ENCODE data around the gene TP53TG5.
"Not testable (repeated sequence)": the region's sequence is repeated elsewhere in the genome, so short reads cannot be mapped to it uniquely, and the experiment has no call there.

The TP53TG5 gene

DNA sequence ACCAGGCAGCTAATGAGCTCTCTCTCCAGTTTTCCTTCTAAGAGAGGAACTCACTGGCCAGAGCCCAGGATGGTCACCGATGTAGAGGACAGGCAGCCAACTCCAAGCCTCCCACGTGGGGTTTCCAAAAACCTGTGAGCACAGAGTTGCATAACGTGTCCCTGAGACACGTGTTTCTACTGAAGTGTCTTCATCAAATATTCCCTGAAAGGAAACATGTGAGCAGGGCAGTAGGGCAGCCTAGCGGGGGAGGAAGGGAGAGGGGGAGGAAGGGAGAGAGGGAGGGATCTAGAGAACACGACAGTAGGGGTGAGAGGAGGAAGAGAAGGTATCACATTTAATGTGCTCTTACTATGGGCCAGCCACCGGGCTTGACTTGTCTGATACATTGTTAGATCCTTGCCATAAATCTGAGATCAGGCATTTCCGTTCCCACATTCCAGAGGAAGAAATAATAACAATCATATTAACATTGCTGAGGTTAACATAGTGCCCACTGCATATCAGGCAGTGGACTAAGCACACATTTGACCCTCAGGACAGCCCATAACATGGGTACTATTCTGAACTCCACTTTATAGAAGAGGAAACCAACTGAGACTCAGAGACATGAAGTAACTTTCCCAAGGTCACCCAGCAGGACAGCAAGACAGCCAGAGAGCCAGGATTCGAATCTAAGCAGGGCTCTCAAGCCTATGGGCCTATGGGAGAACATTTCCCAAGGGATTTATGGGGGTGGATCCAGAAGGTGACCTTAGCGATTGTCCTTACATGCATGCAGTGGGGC lies 19.6 kb downstream of the TP53TG5 start:
- TF ChIP-seq, protein P1, sequence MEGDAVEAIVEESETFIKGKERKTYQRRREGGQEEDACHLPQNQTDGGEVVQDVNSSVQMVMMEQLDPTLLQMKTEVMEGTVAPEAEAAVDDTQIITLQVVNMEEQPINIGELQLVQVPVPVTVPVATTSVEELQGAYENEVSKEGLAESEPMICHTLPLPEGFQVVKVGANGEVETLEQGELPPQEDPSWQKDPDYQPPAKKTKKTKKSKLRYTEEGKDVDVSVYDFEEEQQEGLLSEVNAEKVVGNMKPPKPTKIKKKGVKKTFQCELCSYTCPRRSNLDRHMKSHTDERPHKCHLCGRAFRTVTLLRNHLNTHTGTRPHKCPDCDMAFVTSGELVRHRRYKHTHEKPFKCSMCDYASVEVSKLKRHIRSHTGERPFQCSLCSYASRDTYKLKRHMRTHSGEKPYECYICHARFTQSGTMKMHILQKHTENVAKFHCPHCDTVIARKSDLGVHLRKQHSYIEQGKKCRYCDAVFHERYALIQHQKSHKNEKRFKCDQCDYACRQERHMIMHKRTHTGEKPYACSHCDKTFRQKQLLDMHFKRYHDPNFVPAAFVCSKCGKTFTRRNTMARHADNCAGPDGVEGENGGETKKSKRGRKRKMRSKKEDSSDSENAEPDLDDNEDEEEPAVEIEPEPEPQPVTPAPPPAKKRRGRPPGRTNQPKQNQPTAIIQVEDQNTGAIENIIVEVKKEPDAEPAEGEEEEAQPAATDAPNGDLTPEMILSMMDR (IDR thresholded peaks at IDR 0.05; ENCODE audit: low read depth, low read length), result no peak
- H3K4me3 ChIP-seq (ENCODE audit: low read depth, low read length), result no peak overlapping the region

DNA sequence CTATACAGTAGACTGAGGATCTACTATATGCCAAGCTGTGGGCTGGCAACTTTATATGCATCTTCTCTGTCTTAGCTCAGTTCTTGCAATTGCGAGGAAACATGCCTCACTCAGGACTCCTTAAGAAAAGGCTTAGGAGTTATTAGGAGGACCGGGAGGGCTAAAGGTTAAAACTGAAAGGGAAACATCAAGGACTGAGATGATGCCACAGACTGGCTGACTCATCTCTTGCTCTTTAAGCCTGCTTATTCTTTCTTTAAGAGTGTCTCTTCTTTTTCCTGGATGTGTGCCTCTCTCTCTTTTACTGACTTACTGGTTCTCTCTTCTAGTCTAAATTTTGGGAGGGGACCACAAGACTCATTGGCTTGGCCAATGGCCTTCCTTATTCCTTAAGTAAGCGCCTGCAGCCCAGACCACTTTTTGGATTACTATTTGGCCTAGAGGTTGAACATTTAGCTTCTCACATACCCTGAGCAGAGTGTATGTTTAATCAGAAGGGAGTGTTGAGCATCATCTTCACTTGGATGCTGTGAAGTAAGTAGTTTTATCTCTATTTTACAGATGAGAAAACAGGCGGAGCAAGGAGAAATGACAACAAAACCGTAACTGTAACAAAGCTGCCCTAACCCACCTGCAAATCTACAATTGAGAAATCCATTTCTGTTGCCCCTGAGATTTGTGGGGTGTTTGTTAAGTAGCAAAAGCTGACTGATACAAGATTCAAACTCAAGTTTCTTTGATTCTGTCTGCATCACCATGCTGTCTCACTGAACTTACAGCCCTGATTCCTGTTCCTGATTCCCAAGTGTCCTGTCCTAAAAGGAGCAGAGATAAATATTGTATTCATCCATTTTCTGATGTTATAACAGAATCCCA lies 22.7 kb downstream of the TP53TG5 start:
- TF ChIP-seq, protein P1 (IDR thresholded peaks at IDR 0.05; ENCODE audit: low read depth, low read length), result no peak
- H3K4me3 ChIP-seq (ENCODE audit: low read depth, low read length), result no peak overlapping the region

DNA sequence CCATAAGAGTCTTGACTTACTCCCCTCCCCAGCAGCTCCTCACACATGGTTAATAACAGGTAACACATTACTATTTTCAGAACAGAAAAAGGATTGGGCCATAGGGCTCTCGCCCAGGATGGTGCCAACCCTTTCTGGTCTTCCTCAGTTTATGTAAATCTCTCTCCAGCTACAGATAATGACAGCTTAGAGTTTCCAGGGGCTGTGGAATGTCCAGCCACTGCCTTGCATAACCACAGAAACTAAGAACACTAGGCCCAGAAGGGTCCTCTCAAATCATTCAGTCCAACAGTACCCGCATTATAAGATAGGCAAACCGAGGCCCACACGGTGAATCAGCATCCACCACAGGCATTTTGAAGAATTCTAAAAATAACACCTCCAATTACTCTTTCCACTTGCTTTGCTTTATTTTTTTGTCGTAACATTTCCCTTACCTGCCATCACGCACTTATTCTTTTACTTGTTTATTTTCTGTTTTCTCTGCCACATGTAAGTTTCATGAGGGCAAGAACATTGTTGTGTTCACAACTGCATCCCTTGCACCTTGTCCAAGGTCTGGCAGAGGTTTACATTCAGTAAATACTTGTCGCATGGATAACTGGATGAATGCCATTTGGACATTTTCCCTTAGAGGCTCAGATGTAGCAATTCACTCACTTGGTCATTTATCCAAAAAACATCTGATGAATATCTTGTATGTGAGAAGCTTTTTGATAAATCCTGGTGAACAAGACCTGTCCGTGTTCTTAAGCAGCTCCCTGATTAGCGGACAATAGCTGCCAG lies 23.5 kb downstream of the TP53TG5 start:
- TF ChIP-seq, protein P1 (IDR thresholded peaks at IDR 0.05; ENCODE audit: low read depth, low read length), result no peak
- H3K4me3 ChIP-seq (ENCODE audit: low read depth, low read length), result no peak overlapping the region

DNA sequence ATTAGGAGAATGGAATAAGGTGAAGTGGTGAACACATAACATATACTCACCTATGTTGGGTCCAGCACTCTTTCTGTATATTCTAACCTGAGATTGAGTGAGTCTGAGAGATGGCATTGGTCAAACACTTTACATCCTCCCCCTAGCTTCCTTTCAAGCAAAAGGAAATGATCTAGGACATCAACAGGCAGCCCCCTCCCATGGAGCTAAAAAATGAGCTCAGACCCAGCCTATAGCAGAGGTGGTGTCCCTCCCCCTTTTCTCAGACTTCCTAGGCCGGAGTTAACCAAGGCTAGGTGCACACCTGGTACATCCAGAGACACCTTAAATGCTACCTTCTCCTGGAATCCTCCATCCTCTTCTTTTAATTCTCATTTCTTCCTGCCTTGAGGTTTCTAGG lies 24.4 kb downstream of the TP53TG5 start:
- H3K4me3 ChIP-seq (ENCODE audit: low read depth, low read length), result no peak overlapping the region
- TF ChIP-seq, protein P1 (IDR thresholded peaks at IDR 0.05; ENCODE audit: low read depth, low read length), result no peak

DNA sequence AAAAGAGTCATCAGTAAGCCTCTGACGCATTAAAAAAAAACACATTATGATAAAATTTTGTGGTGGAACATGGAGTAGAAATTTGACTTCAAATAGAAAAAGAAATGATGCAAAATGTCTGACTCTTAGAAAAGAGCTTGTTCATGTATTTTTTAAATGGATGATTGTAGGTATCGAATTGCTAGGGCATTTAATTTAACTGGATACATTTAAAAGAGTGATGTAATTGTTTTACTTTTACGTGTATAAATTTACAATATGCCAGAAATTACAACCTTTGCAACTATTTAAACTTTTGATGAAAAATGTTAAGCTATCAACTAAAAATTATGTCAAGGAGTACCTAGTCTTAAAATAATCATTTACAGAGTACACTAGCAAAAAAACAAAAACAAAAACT lies 25.4 kb downstream of the TP53TG5 start:
- TF ChIP-seq, protein P1 (IDR thresholded peaks at IDR 0.05; ENCODE audit: low read depth, low read length), result no peak
- H3K4me3 ChIP-seq (ENCODE audit: low read depth, low read length), result no peak overlapping the region

DNA sequence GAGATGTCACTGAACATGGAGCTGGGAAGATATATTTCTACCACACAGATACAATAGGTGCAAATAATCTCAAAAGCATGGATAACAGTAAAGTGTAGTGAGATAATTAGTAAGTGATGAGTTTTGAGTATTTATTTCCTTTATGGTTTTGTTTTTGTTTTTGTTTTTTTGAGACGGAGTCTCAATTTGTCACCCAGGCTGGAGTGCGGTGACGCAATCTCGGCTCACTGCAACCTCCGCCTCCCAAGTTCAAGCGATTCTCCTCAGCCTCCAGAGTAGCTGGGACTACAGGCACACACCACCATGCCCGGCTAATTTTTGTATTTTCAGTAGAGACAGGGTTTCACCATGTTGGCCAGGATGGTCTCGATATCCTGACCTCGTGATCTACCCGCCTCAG lies 27.3 kb downstream of the TP53TG5 start:
- H3K4me3 ChIP-seq (ENCODE audit: low read depth, low read length), result not testable (repeated sequence)

DNA sequence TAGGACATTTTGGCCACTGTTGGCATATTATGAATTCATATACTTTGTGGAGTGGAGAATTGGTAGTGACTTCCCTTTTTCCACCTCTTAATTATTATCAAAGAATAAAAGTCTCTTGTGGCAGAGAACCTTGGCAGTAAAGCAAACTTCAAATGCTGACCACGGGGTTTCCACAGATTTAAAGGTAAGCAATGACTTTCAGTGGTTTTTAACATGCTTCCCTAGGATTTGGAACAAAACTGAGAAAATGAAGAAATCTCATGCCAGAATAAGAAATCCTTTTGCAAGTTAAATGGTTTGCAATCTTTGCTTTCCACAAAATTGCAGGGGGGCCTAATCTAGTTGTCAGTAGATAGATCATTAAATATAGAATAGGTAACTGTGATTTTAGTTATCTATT lies 27.9 kb downstream of the TP53TG5 start:
- TF ChIP-seq, protein P1 (IDR thresholded peaks at IDR 0.05; ENCODE audit: low read depth, low read length), result no peak
- H3K4me3 ChIP-seq (ENCODE audit: low read depth, low read length), result no peak overlapping the region
